K562 (cell line): ENCODE data around the gene MLN. TPM values are rescaled to one million over a fixed set of nuclear protein-coding genes. Genes with fewer than 3 reads are reported as not detected.
A peak's percentile ranks its signal among the peaks of the same experiment; 100 is the strongest.

Experiments
- ATAC-seq: fragments of 200-7000 bp; cut with Tn5 transposase; 3 replicates; pipeline ENCODE4 v1.9.1; 2020; ENCODE audit warnings: moderate library complexity
- BruUV-seq: library from RNA; stranded (reverse); fragments of 400-500 nt; replicated peaks from 2 replicates; lab custom pipeline; 2021; lab: Mats Ljungman, UMichigan
- CTCF ChIA-PET: fragments of 300-600 bp; formaldehyde crosslinking; extraction: SDS; loops from one replicate; lab custom pipeline; 2021; ENCODE audit warnings: low intra/inter-chr PET ratio; lab: Yijun Ruan, JAX
- POLR2A ChIA-PET: fragments of 300-600, 350-650 bp; sonication (Branson Sonifier 250); formaldehyde crosslinking; extraction: SDS; loops from one replicate; lab custom pipeline; 2021; ENCODE audit warnings: antibody characterized with exemption, inconsistent platforms; lab: Yijun Ruan, JAX
- DNase-seq, 4 experiments: peaks; one replicate each; pipeline versions ENCODE4 v3.0.0 to v3.0.0-alpha.2; 2011 to 2018; ENCODE audit warnings: low spot score in 3 of 4, mixed read lengths in 3 of 4; ENCODE audit errors: extremely low read depth in 1 of 4
- FAIRE-seq: peaks from 2 replicates; lab custom pipeline; 2011; peaks lifted over from hg19 to GRCh38; lab: Jason Lieb, UNC
- H2AFZ ChIP-seq: 2 replicates; pipeline ENCODE4 v1.6.0; 2011; ENCODE audit warnings: low read depth, low read length, control low read depth, inconsistent platforms
- H3K27ac ChIP-seq: fragments of 200-600 bp; 3 replicates; pipeline ENCODE4 v1.8.0; 2011; ENCODE audit warnings: low read depth, mild to moderate bottlenecking, control low read depth, inconsistent platforms, low read length, moderate library complexity, mixed read lengths; ENCODE audit errors: extremely low read depth
- H3K27me3 ChIP-seq, 2 experiments: fragments of 300-600 bp in 1 of 2; 2 replicates in 1 of 2; 3 replicates in 1 of 2; pipeline versions ENCODE4 v1.6.0 to v1.8.0; 2011; ENCODE audit warnings: inconsistent platforms in 2 of 2, low read length in 2 of 2, mild to moderate bottlenecking in 1 of 2, mixed read lengths in 1 of 2, moderate library complexity in 1 of 2; ENCODE audit not compliant: control insufficient read depth in 2 of 2, insufficient read depth in 2 of 2
- H3K36me3 ChIP-seq: fragments of 300-600 bp; 3 replicates; pipeline ENCODE4 v1.8.0; 2011; ENCODE audit warnings: mild to moderate bottlenecking, low read length, inconsistent platforms; ENCODE audit not compliant: control insufficient read depth, insufficient read depth
- H3K4me1 ChIP-seq, 2 experiments: fragments of 200-600 bp in 1 of 2; replicated peaks in 1 of 2; 2 replicates in 1 of 2; 3 replicates in 1 of 2; pipeline versions ENCODE4 v1.5.1 to v1.8.0; 2011; ENCODE audit warnings: inconsistent platforms in 2 of 2, low read length in 2 of 2, mild to moderate bottlenecking in 1 of 2, mixed read lengths in 1 of 2, moderate library complexity in 1 of 2; ENCODE audit not compliant: control insufficient read depth in 2 of 2, insufficient read depth in 2 of 2
- H3K4me2 ChIP-seq: 2 replicates; pipeline ENCODE4 v1.6.1; 2011; ENCODE audit warnings: low read length, control low read depth, inconsistent platforms, mixed read lengths; ENCODE audit not compliant: insufficient read depth
- H3K4me3 ChIP-seq: fragments of 200-600 bp; sonication (generic), shearing (Covaris generic); 2 replicates; pipeline ENCODE4 v1.5.1; 2016; ENCODE audit warnings: control low read depth, inconsistent platforms
- H3K79me2 ChIP-seq: fragments of 200-600 bp; 3 replicates; pipeline ENCODE4 v1.8.0; 2011; ENCODE audit warnings: low read length, inconsistent platforms; ENCODE audit not compliant: control insufficient read depth, insufficient read depth
- H3K9ac ChIP-seq, 2 experiments: 2 replicates each; pipeline versions ENCODE4 v1.6.0 to v1.6.1; 2011; ENCODE audit warnings: low read depth in 2 of 2, low read length in 2 of 2, control low read depth in 1 of 2, inconsistent platforms in 1 of 2, mild to moderate bottlenecking in 1 of 2, mixed read lengths in 1 of 2; ENCODE audit not compliant: insufficient read depth in 1 of 2
- H3K9me1 ChIP-seq: one replicate; pipeline ENCODE4 v1.6.0; 2011; ENCODE audit warnings: inconsistent platforms, mild to moderate bottlenecking, low read length, moderate library complexity; ENCODE audit not compliant: control insufficient read depth, insufficient read depth
- H3K9me3 ChIP-seq: replicated peaks from 2 replicates; pipeline ENCODE4 v1.5.1; 2011; ENCODE audit warnings: low read depth, low read length, inconsistent platforms; ENCODE audit not compliant: control insufficient read depth, insufficient read depth
- H4K20me1 ChIP-seq: replicated peaks from 2 replicates; pipeline ENCODE4 v1.6.1; 2011; ENCODE audit warnings: low read length, inconsistent platforms, mixed read lengths; ENCODE audit not compliant: control insufficient read depth, insufficient read depth
- CBFA2T3 ChIP-seq: fragments of 450-650 bp; IDR thresholded peaks from 2 replicates; pipeline ENCODE4 v1.6.1; 2017
- ZBTB34 ChIP-seq: fragments of 250-450 bp; sonication (Bioruptor Pico); IDR thresholded peaks from 2 replicates; pipeline ENCODE4 v1.8.0; 2021; ENCODE audit warnings: mild to moderate bottlenecking, moderate library complexity
- WGBS: fragments of 100-300 bp; shearing (Covaris generic); methylation state at CpG from one replicate; pipeline ENCODE4 v1.1.6; 2016; ENCODE audit warnings: low coverage, mixed read lengths; ENCODE audit not compliant: insufficient coverage; ENCODE audit errors: missing lambda C conversion rate; 5-methylcytosine and 5-hydroxymethylcytosine counted together
- in situ Hi-C: fragments of 300-500 bp; cut with MboI; formaldehyde crosslinking; loops from 4 replicates; pipeline ENCODE4 v1.15.0; 2018; ENCODE audit warnings: inconsistent platforms, mixed read lengths
- intact Hi-C: fragments of 100-400 bp; cut with micrococcal nuclease; formaldehyde crosslinking; loops from 2 replicates; pipeline ENCODE4 v1.14.2; 2022
- polyA plus RNA-seq, 8 experiments: library from polyadenylated mRNA; depleted of rRNA in 4 of 8; stranded (reverse) in 5 of 8; unstranded in 3 of 8; fragments of >200 nt; fragmentation: Nextera tagmentation in 2 of 8; fragmentation: Illumina TruSeq in 1 of 8; extraction: Ambion mirVana in 2 of 8; extraction: Trizol in 1 of 8; gene quantifications; 2 replicates each; pipeline versions ENCODE4 v1.2.1 to v1.2.3, GENCODE V29; 2011 to 2014; ENCODE audit warnings: inconsistent platforms in 1 of 8, missing spikeins in 1 of 8
- total RNA-seq, 7 experiments: library from RNA; depleted of rRNA in 6 of 7; stranded (reverse); fragments of >200 nt in 6 of 7; fragmentation: Illumina TruSeq in 2 of 7; extraction: Trizol in 2 of 7; gene quantifications; 2 replicates each; pipeline versions ENCODE4 v1.2.1 to v1.2.3, GENCODE V29; 2011 to 2021; ENCODE audit warnings: low replicate concordance in 1 of 7

MLN gene
- total and polyA plus RNA-seq, 9 of the 15 experiments (the other 6 are each of a cell fraction or from before 2014, with no cell fraction given): not detected

- 11% methylated on average over 15 of the region's 15 CpGs for WGBS
Measured at GRCh38 chr6:33828764-33829731, 25.2 kb upstream of the MLN start.

More at GRCh38 chr6:33828764-33829731, 25.2 kb upstream of the MLN start:
- H3K36me3 ChIP-seq: no peaks in the 10 kb centered on the region
- peaks cover 22 to 53% of the 10 kb centered on the region in 2 experiments for H3K27me3 ChIP-seq
- H3K9me1 ChIP-seq: no peaks in the 10 kb centered on the region
- H4K20me1 ChIP-seq: peaks cover 7% of the 10 kb centered on the region; the same call in 1 of the 2 replicates
- DNase-seq (peak in 1 of 4 experiments; percentile 23), ATAC-seq (no peak), FAIRE-seq (no peak)
- ChIA-PET POLR2A (interaction anchor here (0.7 to 1.2 kb wide), 2 partner anchors 13 to 18 kb away, joined by 4 to 5 read pairs; no protein-coding TSS in a partner anchor), CTCF (no interaction called here)
- TF ChIP-seq CBFA2T3: 0 out of 2 replicates have a peak, but pooled peaks have one; percentile 6
- TF ChIP-seq ZBTB34: no peak
- no peak overlapping the region for H2AFZ ChIP-seq
- intact Hi-C loops (no loop called here), in situ Hi-C loops (no loop called here)
- H3K79me2 ChIP-seq: no peaks in the 10 kb centered on the region
- no peak overlapping the region for H3K27ac ChIP-seq
- H3K4me3 ChIP-seq: no peak overlapping the region
- peak overlapping the region in 1 of 2 experiments; percentile 24; a peak in 2 of 4 replicates for H3K9ac ChIP-seq
- peaks cover 5 to 20% of the 10 kb centered on the region in 2 experiments; a peak in 4 of 5 replicates for H3K4me1 ChIP-seq
- H3K9me3 ChIP-seq: no peaks in the 10 kb centered on the region
- BruUV-seq: no TSS peak
- no peak overlapping the region for H3K4me2 ChIP-seq
